ENCODE results near the gene KRTAP4-16.
"Not testable (repeated sequence)": the region's sequence is repeated elsewhere in the genome, so short reads cannot be mapped to it uniquely, and the experiment has no call there.

KRTAP4-16 gene

GRCh38 chr17:41119696-41120690, 18.0 kb upstream of the KRTAP4-16 start:
- not testable (repeated sequence) for H3K27ac ChIP-seq; DNase-seq (ENCODE audit: low read depth, low spot score)

DNA sequence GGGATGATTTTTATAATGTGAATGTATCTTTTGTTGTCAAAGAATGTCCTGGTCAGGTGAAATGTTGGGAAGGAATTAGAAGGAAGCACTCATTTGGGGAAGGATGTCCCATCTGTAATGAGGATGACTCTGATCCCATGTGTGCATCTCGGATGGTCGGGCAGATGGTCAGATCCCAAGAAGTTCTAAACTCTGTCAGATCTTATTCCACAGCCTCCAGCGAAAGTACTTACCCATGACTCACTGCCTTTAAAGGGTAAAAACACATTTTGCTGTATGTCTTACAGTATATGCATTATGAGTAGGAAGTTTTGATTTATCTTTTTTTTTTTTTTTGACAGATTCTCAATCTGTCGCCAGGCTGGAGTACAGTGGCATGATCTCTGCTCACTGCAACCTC, 16.7 kb upstream of the KRTAP4-16 start:
- DNase-seq (ENCODE audit: low read depth, low spot score): no peak
- no peak overlapping the region for H3K27ac ChIP-seq

DNA sequence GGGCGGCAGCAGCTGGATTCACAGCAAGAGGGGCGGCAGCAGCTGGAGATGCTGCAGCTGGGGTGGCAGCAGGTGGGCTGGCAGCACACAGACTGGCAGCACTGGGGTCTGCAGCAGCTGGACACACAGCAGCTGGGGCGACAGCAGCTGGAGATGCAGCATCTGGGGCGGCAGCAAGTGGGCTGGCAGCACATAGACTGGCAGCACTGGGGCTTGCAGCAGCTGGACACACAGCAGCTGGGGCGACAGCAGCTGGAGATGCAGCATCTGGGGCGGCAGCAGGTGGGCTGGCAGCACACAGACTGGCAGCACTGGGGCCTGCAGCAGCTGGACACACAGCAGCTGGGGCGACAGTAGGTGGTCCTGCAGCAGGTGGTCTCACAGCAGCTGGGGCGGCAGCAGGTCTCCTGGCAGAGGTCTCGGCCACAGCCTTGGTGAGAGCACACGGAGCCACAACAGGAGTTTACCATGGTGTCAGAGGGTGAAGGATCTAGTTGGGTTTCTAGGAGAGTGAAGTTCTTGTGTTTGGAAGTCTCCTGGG, 15.9 kb upstream of the KRTAP4-16 start, which contains the start of gene KRTAP4-11:
Gene KRTAP4-11, minus strand, starts transcription at position 528 of the 541 bp plus-strand sequence. Its CDS starts 58 bp downstream, at position 470.
- H3K27ac ChIP-seq: not testable (repeated sequence)

DNA sequence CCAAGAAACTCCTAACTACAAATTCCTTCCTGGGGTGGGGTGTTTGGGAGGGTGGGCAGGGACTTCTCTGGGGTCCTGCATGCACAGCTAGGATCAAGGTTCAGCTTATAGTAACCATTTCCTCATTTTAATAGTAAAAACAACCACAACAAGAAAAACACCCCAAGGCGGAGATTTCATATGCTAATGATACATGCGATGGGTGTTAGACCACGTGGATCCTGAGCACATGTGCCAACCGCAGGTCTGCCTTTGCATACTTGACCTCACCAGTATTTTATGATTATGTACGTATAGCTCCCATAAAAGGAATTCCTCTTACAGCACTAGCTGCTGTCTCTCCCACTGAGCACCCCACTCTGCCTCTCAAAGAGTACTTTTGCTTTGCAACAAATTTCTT, 14.3 kb upstream of the KRTAP4-16 start:
- no peak overlapping the region for H3K27ac ChIP-seq
- DNase-seq (ENCODE audit: low read depth, low spot score): no peak

More for the DNA sequence above, 15.9 kb upstream of the KRTAP4-16 start, which contains the start of gene KRTAP4-11:
- not testable (repeated sequence) for DNase-seq (ENCODE audit: low read depth, low spot score)

GRCh38 chr17:41111151-41111885, 9.3 kb upstream of the KRTAP4-16 start:
- no peak for DNase-seq (ENCODE audit: low read depth, low spot score)
- no peak overlapping the region for H3K27ac ChIP-seq

GRCh38 chr17:41108728-41109386, 6.8 kb upstream of the KRTAP4-16 start:
- H3K27ac ChIP-seq; DNase-seq (ENCODE audit: low read depth, low spot score): not testable (repeated sequence)

GRCh38 chr17:41107941-41108450, 6.0 kb upstream of the KRTAP4-16 start:
- DNase-seq (ENCODE audit: low read depth, low spot score): no peak
- no peak overlapping the region for H3K27ac ChIP-seq

DNA sequence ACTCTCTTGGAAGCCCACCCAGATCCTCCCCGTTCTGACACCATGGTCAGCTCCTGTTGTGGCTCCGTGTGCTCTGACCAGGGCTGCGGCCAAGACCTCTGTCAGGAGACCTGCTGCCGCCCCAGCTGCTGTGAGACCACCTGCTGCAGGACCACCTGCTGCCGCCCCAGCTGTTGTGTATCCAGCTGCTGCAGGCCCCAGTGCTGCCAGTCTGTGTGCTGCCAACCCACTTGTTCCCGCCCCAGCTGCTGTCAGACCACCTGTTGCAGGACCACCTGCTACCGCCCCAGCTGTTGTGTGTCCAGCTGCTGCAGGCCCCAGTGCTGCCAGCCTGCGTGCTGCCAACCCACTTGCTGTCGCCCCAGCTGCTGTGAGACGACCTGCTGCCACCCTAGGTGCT, 3.3 kb upstream of the KRTAP4-16 start, which contains the start of gene KRTAP4-9:
Gene KRTAP4-9, plus strand, starts transcription at position 43 of the 400 bp plus-strand sequence. Its CDS starts 0 bp downstream, at position 43.
- H3K27ac ChIP-seq; DNase-seq (ENCODE audit: low read depth, low spot score): not testable (repeated sequence)

DNA sequence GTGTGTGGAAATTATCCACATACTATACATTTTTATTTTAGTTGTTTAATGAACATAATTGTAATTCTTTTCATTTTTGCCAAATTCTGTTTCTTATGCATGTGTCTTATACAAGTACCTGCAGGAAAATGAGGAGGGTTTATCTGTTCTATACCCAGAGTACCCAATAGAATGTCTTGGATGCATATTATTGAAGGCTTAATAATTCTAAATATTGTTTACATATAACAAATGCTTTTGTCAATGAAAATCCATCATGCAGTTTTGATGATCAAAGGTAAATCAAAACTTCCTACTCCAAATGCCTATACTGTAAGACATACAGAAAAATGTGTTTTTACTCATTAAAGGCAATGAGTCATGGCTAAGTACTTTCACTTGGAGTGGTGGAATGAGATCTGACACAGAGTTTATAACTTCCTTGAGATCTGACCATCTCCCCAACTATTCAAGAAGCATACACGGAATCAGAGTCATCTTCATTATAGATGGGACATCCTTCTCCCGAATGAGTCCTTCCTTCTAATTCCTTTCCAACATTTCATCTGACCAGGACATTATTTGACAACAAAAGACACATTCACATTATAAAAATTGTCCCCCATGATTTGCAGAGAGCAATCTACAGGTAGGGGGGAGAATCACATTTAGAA, 2.5 kb upstream of the KRTAP4-16 start:
- not testable (repeated sequence) for DNase-seq (ENCODE audit: low read depth, low spot score); H3K27ac ChIP-seq

DNA sequence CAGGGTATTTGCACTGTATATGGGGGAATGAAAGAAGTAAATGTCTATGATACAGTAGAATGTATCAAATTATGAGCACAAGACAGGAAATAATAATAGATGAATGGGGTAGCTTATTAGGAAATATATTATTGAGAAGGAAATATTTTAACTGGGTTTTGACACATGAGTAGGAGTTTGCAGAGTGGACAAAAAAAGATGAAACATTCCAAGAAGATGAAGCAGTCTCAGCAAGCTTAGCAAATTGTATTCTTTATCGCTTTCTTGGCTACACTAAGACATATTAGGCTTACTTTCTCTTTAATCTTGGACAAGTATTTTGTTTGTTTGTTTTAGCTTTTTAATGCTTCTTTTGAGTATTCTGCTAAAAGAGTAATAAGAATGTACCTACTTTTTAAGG, 1.9 kb upstream of the KRTAP4-16 start:
- no peak overlapping the region for H3K27ac ChIP-seq
- no peak for DNase-seq (ENCODE audit: low read depth, low spot score)

DNA sequence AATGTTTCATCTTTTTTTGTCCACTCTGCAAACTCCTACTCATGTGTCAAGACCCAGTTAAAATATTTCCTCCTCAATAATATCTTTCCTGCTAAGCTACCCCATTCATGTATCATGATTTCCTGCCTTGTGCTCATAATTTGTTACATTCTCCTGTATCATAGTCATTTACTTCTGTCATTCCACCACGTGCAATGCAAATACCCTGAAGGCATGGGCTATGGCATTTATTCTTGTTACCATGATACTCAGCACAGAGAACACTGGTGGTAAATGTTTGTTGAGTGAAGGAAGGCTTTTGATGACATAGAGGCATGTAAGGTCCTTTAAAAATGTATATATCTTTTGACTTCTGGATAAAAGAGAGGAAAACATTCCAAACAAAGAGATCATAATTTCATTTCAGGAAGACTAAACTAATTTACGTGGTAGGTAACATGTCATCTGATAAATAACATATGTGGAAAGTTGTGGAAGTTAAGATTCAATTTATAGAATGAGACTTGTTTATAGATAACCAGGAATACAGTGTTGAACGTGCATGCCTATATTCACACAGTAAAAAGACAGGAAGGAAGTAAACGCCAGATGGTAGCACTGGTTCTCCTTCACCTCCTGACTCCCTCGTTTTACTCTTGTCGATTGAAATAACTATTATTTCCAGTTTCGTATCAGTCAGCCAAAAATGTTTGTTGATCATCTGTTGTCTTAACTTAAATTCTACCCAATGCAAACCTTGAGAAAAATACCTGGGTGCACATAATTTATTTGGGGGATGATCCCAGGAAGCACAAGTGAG, 2.1 kb downstream of the KRTAP4-16 start:
- DNase-seq (ENCODE audit: low read depth, low spot score): peak; percentile 58
- H3K27ac ChIP-seq: peak overlapping the region; percentile 40

- peak; percentile 36 for DNase-seq (ENCODE audit: low read depth, low spot score)
- peak overlapping the region; percentile 40 for H3K27ac ChIP-seq
Observed at GRCh38 chr17:41098481-41098880, 3.5 kb downstream of the KRTAP4-16 start.

DNA sequence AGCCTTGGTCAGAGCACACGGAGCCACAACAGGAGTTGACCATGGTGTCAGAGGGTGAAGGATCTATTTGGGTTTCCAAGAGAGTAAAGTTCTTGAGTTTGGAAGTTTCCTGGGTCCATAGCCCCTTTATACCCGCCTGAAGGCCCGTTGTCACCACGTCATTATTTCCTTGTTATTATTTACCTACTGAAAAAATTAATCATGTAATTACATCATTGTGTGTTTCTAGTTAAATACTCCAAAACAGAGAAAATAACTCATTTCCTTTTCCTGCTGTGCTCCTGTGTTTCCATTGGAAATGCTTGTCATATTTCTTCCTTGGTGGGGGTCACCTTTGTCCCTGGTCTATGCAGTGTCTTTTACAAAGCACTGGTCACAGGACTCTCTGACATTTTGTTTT, 4.0 kb downstream of the KRTAP4-16 start, which contains the start of gene KRTAP4-8:
Gene KRTAP4-8, minus strand, starts transcription at position 101 of the 400 bp plus-strand sequence. Its CDS starts 58 bp downstream, at position 43.
- no peak for DNase-seq (ENCODE audit: low read depth, low spot score)
- peak within 1 kb of the TSS; percentile 40 for H3K27ac ChIP-seq

- H3K27ac ChIP-seq: no peak overlapping the region
- no peak for DNase-seq (ENCODE audit: low read depth, low spot score)
Observed at GRCh38 chr17:41096055-41096454, 6.0 kb downstream of the KRTAP4-16 start.

DNA sequence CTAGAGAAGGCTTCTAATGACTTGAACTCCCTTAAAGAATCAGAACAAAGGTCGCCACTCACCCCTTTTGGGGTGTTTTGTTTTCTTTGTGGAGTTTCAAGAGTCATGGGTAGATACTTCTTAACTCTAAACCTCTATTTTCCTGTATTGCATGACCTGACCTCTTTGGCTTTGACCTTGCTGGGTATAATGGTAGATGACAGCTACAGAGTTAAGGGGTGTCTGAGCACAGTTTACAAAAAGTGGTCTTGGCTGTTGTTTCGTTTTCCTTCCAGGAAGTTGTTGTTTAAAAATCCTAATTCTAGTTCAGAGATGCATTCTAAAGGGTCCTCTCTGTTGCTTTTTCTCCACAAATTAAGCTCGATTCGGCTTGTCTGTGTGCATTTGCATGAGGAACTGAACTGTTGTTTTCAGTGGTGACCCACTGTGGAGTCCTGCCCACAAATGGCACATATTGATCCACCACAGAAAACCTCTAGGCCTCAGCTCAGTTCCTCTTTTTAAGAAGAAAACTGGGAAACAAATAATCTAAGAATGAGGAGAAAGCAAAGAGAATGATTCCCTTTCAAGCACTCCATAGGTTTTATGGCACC, 13.2 kb downstream of the KRTAP4-16 start:
- not testable (repeated sequence) for H3K27ac ChIP-seq; DNase-seq (ENCODE audit: low read depth, low spot score)

GRCh38 chr17:41084100-41084856, 17.7 kb downstream of the KRTAP4-16 start, which contains the start of gene KRTAP4-7:
KRTAP4-7 (plus strand) TSS chr17:41084150; CDS start chr17:41084207, 57 bp downstream.
- not testable (repeated sequence) for DNase-seq (ENCODE audit: low read depth, low spot score)
- H3K27ac ChIP-seq: peak within 1 kb of the TSS; percentile 27

GRCh38 chr17:41083427-41083826, 18.6 kb downstream of the KRTAP4-16 start:
- not testable (repeated sequence) for H3K27ac ChIP-seq; DNase-seq (ENCODE audit: low read depth, low spot score)
